ENCODE data around the gene P4HB. TPM values are rescaled to one million over a fixed set of nuclear protein-coding genes. Genes with fewer than 3 reads are reported as not detected.

P4HB gene
- total and polyA plus RNA-seq, 2 experiments from 2014 or later, result 1,651 to 3,203 TPM

- no peak overlapping the region for H3K4me2 ChIP-seq (ENCODE audit: unreplicated experiment)
- no peaks in the 10 kb centered on the region for H3K36me3 ChIP-seq (ENCODE audit: low read depth)
- no peaks in the 10 kb centered on the region for H3K27me3 ChIP-seq (replicated peaks; ENCODE audit: insufficient read depth)
- H3F3A ChIP-seq (ENCODE audit: insufficient read depth), result no peaks in the 10 kb centered on the region
- no peaks in the 10 kb centered on the region for H4K20me1 ChIP-seq (ENCODE audit: insufficient read depth)
- in situ Hi-C loops (cut with MboI), result no loop called here
- DNase-seq, result no peak
- 30 to 40% methylated on average over 7 of the region's 7 CpGs for WGBS, 2 experiments (ENCODE audit: low coverage in 1 of 2, low lambda C conversion rate in 2 of 2, missing lambda C conversion rate in 2 of 2)
- H2AFZ ChIP-seq, result no peak overlapping the region
- no peak overlapping the region for H3K27ac ChIP-seq
- no peaks in the 10 kb centered on the region for H3K9me2 ChIP-seq (ENCODE audit: insufficient read depth)
- no peaks in the 10 kb centered on the region for H3K79me2 ChIP-seq (ENCODE audit: insufficient read depth)
- TF ChIP-seq EZH2 (IDR thresholded peaks at IDR 0.05; ENCODE audit: insufficient read depth, poor library complexity, severe bottlenecking) (no peak), EZH2phosphoT487 (IDR thresholded peaks at IDR 0.05; ENCODE audit: insufficient read depth, low read depth) (no peak)
- no peaks in the 10 kb centered on the region for H3K9me3 ChIP-seq (ENCODE audit: low read depth)
- H3K4me3 ChIP-seq, result no peak overlapping the region
- no peak overlapping the region for H3K9ac ChIP-seq
- no peaks in the 10 kb centered on the region for H3K4me1 ChIP-seq (ENCODE audit: insufficient read depth)
Measured at GRCh38 chr17:81817758-81818147, 42.6 kb downstream of the P4HB start.

GRCh38 chr17:81815646-81815986 lies 44.7 kb downstream of the P4HB start:
- no peak for TF ChIP-seq EZH2 (IDR thresholded peaks at IDR 0.05; ENCODE audit: insufficient read depth, poor library complexity, severe bottlenecking)
- no peak for DNase-seq
- Histone ChIP-seq H3K27me3 (replicated peaks; ENCODE audit: insufficient read depth) (peaks cover 7% of the 10 kb centered on the region; the same call in 1 of the 2 replicates), H2AFZ (no peak overlapping the region), H3K27ac (no peak overlapping the region), H3K9me3 (ENCODE audit: low read depth) (no peaks in the 10 kb centered on the region), H4K20me1 (ENCODE audit: insufficient read depth) (no peaks in the 10 kb centered on the region), H3K9ac (no peak overlapping the region), H3K4me2 (ENCODE audit: unreplicated experiment) (no peak overlapping the region), H3K4me3 (no peak overlapping the region), H3F3A (ENCODE audit: insufficient read depth) (no peaks in the 10 kb centered on the region), H3K9me2 (ENCODE audit: insufficient read depth) (no peaks in the 10 kb centered on the region), H3K79me2 (ENCODE audit: insufficient read depth) (no peaks in the 10 kb centered on the region), H3K36me3 (ENCODE audit: low read depth) (no peaks in the 10 kb centered on the region), H3K4me1 (ENCODE audit: insufficient read depth) (no peaks in the 10 kb centered on the region)
- in situ Hi-C loops (cut with MboI), result no loop called here
- 58 to 60% methylated on average over 2 of the region's 2 CpGs for WGBS, 2 experiments (ENCODE audit: low coverage in 1 of 2, low lambda C conversion rate in 2 of 2, missing lambda C conversion rate in 2 of 2)

GRCh38 chr17:81814748-81815645 lies 45.3 kb downstream of the P4HB start:
- H3K27me3 ChIP-seq (replicated peaks; ENCODE audit: insufficient read depth), result peaks cover 10% of the 10 kb centered on the region
- H3K9me2 ChIP-seq (ENCODE audit: insufficient read depth), result no peaks in the 10 kb centered on the region
- H4K20me1 ChIP-seq (ENCODE audit: insufficient read depth), result no peaks in the 10 kb centered on the region
- no peak overlapping the region for H3K9ac ChIP-seq
- no peak overlapping the region for H3K4me3 ChIP-seq
- no peak overlapping the region for H3K27ac ChIP-seq
- DNase-seq, result no peak
- WGBS, 2 experiments (ENCODE audit: low coverage in 1 of 2, low lambda C conversion rate in 2 of 2, missing lambda C conversion rate in 2 of 2), result 66 to 71% methylated on average over 16 to 24 of the region's 24 CpGs
- TF ChIP-seq EZH2phosphoT487 (IDR thresholded peaks at IDR 0.05; ENCODE audit: insufficient read depth, low read depth) (no peak), EZH2 (IDR thresholded peaks at IDR 0.05; ENCODE audit: insufficient read depth, poor library complexity, severe bottlenecking) (no peak)
- no peak overlapping the region for H2AFZ ChIP-seq
- no peak overlapping the region for H3K4me2 ChIP-seq (ENCODE audit: unreplicated experiment)
- H3K79me2 ChIP-seq (ENCODE audit: insufficient read depth), result no peaks in the 10 kb centered on the region
- in situ Hi-C loops (cut with MboI), result no loop called here
- no peaks in the 10 kb centered on the region for H3K9me3 ChIP-seq (ENCODE audit: low read depth)
- H3F3A ChIP-seq (ENCODE audit: insufficient read depth), result no peaks in the 10 kb centered on the region
- H3K36me3 ChIP-seq (ENCODE audit: low read depth), result no peaks in the 10 kb centered on the region
- H3K4me1 ChIP-seq (ENCODE audit: insufficient read depth), result no peaks in the 10 kb centered on the region

- Histone ChIP-seq H3K27ac (no peak overlapping the region), H3K79me2 (ENCODE audit: insufficient read depth) (no peaks in the 10 kb centered on the region), H3K4me2 (ENCODE audit: unreplicated experiment) (no peak overlapping the region), H2AFZ (no peak overlapping the region), H3K36me3 (ENCODE audit: low read depth) (no peaks in the 10 kb centered on the region), H3K9me2 (ENCODE audit: insufficient read depth) (no peaks in the 10 kb centered on the region), H3F3A (ENCODE audit: insufficient read depth) (no peaks in the 10 kb centered on the region), H3K4me1 (ENCODE audit: insufficient read depth) (no peaks in the 10 kb centered on the region), H3K9ac (no peak overlapping the region), H3K4me3 (no peak overlapping the region), H3K27me3 (replicated peaks; ENCODE audit: insufficient read depth) (peaks cover 16% of the 10 kb centered on the region), H3K9me3 (ENCODE audit: low read depth) (no peaks in the 10 kb centered on the region), H4K20me1 (ENCODE audit: insufficient read depth) (no peaks in the 10 kb centered on the region)
- in situ Hi-C loops (cut with MboI), result no loop called here
- TF ChIP-seq EZH2phosphoT487 (IDR thresholded peaks at IDR 0.05; ENCODE audit: insufficient read depth, low read depth) (no peak), EZH2 (IDR thresholded peaks at IDR 0.05; ENCODE audit: insufficient read depth, poor library complexity, severe bottlenecking) (no peak)
- no peak for DNase-seq
- WGBS, 2 experiments (ENCODE audit: low coverage in 1 of 2, low lambda C conversion rate in 2 of 2, missing lambda C conversion rate in 2 of 2), result 86 to 88% methylated on average over 39 to 40 of the region's 41 CpGs
Measured at GRCh38 chr17:81813861-81814683, 46.3 kb downstream of the P4HB start.

All from GM23248 (cell line).